ENCODE measurements around the gene NXPE3. TPM values are rescaled to one million over a fixed set of nuclear protein-coding genes. Genes with fewer than 3 reads are reported as not detected.
A peak's percentile ranks its signal among the peaks of the same experiment; 100 is the strongest.

NXPE3 gene
- polyA plus RNA-seq, 5 donors: 10.3 to 14.6 (median 11.7) TPM

DNA sequence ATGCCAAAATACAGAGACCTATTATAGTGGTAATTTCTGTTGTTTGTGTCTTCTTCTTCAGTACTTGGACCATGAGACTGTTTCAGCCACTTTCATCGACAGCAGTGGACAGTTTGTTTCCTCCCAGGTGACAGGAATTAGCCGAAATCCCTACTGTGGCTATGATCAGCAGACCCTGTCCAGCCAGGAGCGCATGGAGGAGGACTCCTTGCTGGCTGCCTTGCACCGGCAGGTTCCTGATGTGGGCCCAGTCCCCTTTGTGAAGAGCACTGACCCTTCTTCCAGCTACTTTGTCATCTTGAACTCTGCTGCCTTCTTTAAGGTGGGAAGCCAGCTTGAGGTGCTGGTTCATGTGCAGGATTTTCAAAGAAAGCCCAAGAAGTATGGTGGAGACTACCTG is 22.2 kb downstream of the NXPE3 start:
- DNase-seq: no peak

DNA sequence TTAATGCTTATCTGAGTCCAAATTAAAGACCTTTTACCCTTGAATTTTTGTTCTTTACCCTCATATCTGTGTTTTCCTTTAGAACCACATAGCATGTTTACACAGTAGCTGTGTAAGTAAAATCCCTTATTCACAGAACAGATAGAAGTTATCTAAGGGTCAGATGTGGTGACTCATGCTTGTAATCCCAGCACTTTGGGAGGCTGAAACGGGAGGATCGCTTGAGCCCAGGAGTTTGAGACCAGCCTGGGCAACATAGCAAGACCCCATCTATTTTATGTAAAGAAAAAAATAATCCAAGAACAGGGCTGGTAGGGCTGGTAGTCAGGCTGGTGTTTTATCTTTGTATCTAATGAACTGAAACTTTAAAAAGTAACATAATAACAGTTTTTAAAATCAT is 23.2 kb downstream of the NXPE3 start:
- DNase-seq: no peak

DNA sequence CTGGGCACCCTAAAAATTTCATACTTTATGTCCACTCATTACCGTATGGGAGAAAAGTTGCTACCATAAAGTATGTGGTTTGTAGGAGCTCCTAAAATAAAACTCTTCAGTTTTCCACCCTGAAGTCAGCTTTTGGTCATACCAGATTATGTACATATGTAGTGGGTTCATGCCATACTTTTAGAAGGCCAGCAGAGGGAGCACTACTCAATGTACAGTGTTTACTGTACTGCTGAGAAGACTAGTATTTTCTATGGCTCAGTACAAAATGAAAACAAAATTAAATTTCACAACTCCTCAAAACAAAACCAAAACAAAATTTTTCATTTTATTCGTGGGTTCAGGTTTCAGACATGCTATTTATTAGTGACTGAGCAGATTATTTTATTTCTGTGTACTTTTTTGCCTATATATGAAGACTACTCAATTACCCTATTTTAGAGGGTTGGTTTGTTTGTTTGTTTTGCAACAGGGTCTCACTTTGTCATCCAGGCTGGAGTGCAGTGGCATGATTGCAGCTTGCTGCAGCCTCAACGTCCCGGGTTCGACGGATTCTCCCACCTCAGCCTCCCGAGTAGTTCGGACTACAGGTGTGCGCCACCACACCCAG is 24.3 kb downstream of the NXPE3 start:
- DNase-seq: peak in 1 of 2 donors; percentile 57

DNA sequence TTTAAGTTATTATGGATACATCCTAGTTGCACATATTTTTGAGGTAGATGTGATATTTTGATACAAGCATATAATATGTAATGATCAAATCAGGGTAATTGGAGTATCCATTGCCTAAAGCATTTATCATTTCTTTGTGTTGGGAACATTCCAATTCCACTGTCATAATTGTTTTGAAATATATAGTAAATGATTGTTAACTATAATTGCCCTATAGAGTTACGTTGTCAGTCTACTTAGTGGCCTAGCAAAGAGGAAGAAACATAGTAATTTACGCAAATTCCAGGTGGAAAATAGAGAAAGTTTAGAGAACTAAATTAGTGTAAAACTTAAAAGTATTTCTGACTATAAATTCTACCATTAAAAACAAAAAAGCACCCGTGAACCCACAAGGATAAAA is 24.9 kb downstream of the NXPE3 start:
- DNase-seq: no peak

DNA sequence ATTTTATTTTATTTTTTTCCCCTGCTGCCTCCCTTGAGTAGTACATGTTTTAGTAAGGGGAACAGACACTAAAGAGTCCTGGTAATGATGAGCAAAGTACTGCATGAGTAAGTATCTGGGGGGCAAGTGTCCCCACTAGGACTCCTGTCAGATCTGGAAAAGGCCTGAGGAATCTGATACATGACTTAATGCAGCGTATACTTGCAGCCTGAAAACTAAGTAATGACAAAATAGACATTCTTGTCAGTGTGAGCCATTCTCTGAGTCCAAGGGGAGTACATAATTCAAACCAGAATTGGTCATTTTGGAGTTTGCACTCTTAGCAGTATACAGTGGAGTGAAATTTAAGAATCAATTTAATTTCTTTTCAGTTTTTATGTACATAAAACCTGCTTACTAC is 27.5 kb downstream of the NXPE3 start:
- no peak for DNase-seq

DNA sequence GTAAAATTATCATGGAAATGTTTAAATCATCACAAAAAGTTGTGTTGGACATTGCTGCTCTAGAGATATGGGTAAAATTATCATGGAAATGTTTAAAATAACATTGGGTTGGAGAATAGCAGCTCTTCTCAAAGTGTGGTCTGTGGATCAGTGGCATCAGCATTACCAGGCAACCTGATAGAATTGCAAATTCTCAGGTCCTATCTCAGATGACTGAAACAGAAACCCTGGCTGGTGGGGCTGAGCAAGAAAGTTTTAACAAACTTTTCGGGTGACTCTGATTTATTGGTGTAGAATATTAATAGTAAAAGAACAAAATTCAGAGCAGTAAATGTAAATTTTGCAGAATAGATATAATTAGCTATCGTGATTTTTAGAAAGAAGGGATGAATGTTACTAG is 28.9 kb downstream of the NXPE3 start:
- DNase-seq: no peak

DNA sequence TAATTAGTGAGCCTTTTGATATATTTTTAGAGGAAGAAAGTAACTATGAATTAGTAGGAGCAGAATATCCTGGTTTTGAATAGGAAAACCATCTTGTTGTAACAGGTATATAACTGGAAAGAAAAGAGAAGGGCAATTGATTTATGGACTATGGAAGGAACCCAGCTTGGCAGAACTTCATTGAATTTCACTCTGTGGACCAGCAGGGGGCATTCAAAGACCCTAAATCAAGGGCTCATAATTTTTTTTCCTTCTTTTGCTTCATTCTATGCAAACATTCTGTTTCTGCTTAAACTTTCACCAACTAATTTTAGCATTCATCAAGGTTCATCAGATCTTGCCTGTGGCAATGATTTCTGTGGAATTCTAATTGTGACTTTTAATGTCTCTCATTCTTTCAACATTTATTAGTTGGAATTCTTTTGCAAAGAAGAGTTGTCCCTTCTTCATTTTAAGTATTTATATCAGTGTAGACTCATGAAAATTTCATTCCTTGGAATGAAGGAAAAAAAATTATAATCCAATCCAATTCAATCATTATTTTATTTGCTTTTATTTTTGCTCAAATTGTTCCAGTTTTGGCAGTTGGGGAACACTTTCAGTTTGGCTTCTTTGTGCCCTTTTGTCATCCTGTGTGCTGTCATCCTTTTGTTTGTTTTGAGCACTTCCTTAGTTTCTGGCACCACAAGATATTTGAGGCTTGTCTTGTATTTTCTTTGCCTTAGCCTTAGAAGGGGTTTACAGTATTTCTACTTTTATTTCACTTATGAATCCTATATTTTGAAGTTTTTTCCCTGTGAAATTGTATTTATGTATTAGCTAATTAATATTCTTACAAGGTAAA is 30.4 kb downstream of the NXPE3 start:
- DNase-seq: no peak

DNA sequence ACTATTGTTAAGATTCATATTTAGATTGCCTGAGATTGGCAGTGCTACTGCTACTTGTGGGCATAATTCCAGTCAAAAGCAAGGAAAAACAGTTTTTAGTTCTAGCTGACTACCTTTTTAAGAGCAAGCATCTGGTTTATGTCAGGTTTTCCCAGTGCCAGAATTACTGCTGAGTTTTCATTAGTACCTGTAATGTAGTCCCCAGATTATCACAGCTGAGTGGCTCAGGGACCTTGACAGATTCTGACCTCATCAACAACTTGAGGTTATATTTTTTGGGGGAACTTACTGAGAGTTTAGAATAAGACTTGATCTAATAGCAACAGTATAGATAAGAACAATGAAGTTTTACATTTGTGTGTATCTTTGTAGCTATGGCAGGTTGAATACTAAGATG is 31.0 kb downstream of the NXPE3 start:
- no peak for DNase-seq

DNA sequence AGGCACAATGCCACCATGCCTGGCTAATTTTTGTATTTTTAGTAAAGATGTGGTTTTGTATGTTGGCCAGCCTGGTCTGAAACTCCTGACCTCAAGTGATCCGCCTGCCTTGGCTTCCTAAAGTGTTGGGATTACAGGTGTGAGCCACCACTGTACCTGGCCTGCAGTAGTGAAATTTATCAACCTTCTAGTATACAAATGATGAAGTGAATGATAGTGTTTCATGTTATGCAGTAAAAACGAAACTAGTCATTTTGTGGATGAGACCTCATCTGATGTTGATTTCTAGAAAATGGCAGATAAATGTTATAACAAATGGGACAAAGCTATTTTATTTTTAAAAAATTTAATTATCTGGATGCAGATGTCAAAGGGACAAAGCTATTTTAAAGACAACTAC is 32.9 kb downstream of the NXPE3 start:
- no peak for DNase-seq

DNA sequence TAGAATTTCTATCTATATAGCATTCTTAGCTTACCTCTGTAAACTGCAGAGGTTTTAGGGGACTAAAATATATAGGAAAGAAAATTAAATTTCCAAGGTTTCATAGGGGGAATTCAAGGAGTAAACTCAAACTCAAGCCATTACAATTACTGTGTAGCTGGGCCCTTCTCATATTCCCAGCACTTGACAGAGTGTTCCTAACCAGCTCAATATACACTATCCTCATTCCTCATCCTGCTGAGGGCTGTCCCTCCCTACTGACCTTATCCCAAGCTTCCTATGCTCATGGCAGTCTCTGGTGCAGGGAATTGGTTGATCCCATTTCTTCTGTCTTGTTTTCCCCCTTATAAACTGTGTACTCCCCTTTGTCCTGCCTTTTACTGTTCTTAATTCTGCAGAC is 33.9 kb downstream of the NXPE3 start:
- DNase-seq: no peak

DNA sequence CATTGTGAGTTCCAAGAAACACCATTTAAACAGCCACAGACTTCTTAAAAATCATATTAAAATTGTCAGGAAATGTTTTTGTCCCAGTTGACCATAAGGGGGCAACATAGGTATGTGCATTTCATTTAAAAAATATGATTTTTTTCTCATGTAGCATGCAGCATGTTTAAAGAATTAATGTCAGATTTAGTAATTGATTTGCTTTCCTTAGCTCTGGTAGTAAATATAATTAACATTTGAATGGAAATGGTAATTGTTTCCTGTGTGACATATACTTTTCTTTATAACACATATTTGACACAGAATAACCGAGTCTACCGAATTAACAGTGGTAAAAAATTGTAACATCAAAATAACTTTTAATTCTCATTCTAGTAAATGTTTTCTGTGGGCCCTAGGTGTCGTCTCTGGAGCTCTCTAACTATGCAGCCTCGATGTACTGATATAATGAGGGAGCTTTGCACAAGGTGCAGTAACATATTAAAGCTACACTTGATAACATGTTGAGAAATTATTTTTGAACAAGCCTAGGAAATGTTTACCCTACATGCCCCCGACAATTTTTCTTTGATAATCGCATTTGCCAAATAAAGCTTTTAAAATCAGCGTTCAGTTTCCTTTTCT is 34.9 kb downstream of the NXPE3 start:
- no peak for DNase-seq

DNA sequence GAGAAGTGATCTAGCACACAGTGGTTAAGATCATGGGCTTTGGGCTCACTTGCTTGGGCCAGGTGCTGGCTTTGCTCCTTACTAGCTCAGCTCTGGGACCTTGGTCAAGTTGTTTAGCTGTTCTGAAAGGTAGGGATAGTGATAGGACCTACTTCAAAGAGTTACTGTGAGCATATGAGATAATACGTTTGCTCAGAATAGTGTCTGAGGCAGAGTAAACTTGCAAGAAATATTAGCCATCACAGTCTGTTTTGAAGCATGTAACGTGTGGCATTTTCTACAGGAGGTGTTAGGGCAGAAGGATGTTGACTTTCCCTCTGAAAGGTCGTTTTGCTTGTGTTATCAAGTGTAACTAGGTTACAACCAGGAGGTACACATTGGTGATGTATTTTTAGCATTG is 35.8 kb downstream of the NXPE3 start:
- no peak for DNase-seq

DNA sequence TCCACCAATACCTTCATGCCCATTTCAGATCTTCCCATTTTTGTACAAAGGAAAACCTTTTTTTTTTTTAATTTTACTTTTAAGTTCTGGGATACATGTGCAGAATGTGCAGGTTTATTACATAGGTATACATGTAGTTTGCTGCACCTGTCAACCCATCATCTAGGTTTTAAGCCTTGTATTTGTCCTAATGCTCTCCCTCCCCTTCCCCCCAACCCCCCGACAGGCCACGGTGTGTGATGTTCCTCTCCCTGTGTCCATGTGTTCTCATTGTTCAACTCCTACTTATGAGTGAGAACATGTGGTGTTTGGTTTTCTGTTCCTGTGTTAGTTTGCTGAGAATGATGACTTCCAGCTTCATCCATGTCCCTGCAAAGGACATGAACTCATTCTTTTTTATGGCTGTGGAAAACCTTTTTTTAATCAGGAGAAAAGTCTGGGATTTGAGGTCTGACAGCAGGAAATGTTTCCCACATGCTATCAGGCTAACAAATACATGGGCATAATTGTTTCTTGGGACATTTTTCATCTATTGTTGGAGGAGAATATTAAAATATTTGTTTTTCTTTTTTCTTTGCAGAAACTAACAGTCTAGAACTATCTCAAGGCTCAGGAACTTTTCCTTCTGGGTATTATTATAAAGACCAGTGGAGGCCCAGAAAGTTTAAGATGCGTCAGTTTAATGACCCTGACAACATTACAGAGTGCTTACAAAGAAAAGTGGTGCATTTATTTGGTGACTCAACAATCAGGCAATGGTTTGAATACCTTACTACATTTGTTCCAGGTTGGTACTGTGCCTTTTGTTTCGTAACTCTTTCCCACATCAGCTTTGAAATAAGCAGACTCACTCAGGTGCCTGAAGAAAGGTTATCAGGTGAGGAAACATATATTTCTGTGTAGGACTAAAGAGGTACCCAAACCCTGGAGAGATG is 37.5 kb downstream of the NXPE3 start:
- DNase-seq: no peak

DNA sequence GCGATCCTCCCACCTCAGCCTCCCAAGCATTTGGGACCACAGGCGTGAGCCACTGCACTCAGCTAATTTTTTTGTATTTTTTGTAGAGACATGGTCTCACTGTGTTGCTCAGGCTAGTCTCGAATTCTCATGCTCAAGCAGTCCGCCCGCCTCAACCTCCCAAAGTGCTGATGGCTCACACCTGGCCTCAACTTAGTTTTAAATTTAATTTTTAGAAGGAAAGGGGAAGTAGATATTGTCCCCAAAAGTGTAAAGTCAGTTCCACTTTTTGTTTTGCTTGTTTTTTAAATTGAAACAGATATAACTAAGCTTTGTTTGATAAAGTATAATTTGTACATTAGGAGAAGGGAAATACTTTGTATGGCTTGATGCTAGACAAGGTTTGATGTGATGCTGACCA is 39.0 kb downstream of the NXPE3 start:
- no peak for DNase-seq

DNA sequence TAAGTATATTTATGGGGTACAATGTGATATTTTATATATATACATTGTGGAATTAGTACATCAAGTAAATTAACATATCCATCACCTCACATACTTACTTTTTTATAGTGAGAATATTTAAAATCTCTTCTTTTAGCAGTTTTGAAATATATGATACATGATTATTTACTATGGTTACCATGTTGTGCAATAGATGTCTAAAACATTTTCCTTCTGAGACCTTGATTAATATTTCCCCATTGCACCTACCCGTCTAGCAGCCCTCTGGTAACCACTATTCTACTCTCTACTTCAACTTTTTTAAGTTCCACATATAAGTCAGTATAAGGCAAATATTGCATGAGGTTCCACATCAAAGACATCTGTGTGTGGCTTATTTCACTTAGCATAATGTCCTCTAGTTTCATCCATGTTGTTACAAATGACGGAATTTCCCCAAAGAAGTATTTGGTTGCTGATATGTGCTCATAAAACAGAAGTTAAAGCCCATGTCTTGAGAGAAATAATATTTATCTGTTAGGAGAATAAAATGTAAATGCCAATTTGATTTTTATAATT is 40.7 kb downstream of the NXPE3 start:
- no peak for DNase-seq

DNA sequence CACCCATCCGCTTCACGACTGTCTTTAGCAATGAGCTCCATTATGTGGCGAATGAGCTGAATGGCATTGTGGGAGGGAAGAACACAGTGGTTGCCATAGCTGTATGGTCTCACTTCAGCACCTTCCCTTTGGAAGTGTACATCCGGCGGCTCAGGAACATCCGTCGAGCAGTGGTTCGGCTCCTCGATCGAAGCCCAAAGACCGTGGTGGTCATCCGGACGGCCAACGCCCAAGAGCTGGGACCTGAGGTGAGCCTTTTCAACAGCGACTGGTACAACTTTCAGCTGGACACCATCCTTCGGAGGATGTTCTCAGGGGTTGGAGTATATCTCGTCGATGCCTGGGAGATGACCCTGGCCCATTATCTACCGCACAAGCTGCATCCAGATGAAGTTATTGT is 42.5 kb downstream of the NXPE3 start:
- DNase-seq: no peak

DNA sequence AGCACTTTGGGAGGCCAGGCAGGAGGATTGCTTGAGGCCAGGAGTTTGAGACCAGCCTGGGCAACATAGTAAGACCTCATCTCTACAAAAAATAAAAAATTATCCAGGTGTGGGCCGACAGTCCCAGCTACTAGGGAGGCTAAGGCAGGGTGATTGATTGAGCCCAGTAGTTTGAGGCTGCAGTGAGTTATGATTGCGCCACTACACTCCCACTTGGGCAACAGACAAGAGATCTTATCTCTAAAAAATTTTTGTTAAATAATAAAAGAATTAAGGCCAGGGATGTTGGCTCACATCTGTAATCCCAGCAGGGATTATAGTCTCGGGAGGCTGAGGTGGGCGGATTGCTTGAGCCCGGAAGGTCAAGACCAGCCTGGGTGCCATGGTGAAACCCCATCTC is 44.5 kb downstream of the NXPE3 start:
- no peak for DNase-seq

DNA sequence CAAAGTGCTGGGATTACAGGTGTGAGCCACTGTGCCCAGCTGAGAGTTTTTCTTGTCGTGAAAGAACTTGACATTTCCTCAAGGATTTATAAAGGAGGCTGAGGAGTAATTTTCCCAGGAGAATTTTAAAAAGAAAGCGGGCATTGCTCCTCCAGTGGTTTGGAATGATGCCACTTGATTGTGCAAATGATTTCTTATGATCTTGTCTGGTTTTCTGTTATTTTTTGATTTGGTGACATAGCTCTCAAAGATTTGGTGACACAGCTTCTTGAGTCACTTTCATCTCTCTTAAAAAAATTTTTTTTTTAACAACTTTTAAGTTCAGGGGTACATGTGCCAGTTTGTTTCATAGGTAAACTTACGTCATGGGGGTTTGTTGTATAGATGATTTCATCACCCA is 45.7 kb downstream of the NXPE3 start:
- no peak for DNase-seq

DNA sequence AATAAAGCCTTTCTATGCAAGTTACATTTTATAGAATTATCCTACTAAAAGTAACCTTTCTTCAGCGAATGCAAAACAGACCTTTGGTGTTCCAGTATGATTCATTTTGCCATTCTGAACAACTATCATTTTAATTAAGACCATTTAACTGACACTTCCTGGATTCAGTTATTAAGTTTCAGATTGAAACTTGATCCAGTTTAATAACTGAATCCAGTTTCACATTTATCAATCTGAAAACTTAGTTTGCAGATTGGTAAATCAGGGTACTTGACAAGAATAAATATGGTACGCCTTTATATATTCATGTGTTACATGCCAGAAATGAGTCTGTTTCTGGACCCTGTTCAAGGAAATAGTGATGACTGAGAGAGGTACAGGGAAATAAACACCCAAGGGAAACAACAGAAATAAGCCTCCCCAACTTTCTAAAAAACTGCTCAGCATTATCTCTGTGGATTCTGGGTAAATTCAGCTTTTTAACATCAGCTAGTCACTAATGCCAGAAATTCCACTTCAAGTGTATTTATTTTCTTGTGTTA is 47.0 kb downstream of the NXPE3 start:
- DNase-seq: no peak

DNA sequence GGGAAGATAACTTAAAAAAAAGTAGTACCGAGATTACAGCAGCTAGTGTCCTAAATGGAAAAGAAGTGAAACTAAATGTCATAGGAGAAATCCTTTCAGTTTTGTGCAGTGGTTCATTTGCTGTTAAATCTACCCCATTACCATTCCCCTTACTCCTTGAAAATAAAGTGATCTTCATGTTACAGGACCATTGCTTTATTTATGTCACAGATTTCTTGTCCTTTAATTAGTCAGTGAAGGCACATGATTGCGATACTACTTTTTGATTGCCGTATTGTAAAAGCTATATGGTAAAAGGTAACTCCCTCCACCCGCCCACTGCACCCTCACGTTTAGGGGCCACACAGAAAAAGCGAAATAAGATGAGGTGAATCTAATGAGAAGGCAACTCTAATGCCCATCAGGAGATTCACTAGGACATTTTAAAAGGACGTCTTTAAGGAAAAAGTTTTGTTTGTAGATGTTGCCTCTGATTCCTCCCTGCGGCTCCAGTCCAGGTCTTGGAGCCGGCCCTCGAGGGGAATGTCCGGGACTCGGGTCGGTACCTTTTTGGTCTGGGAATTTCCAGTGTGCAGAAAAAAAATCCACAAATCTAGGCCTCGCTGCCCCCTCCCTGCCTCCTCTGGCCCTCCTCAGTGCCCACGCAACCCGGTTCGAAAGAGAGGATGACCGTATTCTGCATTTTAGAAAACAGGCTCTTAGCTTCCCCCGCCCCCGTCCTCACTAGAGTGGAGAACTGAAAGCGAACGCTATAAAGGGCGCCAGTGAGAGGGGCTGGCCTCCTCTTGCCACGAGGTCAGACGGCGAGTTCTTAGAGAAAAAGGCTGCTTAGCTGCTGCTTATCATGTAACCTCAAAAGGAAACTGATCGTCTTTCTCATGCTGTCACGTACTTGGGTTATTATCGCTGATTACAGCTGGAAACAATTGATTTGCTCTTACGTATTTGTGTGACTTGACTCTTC is 48.5 kb downstream of the NXPE3 start:
- DNase-seq: peak; percentile 79 to 84
